D721Med (cell line): Measurements from ENCODE around the gene ZBTB45.

Experiments used
- DNase-seq: peaks from one replicate; pipeline ENCODE4 v3.0.0; 2011; ENCODE audit warnings: low spot score; ENCODE audit not compliant: insufficient read length
- FAIRE-seq: peaks from 2 replicates; lab custom pipeline; 2011; peaks lifted over from hg19 to GRCh38; lab: Jason Lieb, UNC
- TF ChIP-seq, protein P1 (sequence below): IDR thresholded peaks from 2 replicates; pipeline ENCODE4 v1.5.1; 2012; ENCODE audit warnings: mild to moderate bottlenecking, control low read depth; ENCODE audit not compliant: insufficient read depth; ENCODE audit errors: missing control alignments

The ZBTB45 gene

DNA sequence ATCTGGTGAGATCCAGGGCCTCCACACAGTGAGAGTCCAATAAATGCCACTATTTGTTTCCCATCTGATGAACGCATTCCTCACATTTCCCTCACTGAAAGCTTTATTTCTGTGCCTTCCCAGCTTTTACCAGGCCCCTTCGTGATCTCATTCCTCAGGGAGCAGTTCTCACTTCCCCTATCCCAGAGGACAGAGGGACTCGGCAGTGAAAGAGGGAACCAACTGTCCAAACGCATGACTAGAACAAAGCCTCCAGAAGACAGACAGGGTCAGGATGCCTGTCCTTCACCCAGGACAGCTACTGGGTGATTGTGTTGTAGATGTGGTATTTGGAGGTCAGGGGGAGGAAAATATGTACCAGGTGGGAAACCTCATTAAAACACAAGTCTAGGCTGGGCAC is 2.0 kb upstream of the ZBTB45 start:
- FAIRE-seq: no peak
- TF ChIP-seq, protein P1, sequence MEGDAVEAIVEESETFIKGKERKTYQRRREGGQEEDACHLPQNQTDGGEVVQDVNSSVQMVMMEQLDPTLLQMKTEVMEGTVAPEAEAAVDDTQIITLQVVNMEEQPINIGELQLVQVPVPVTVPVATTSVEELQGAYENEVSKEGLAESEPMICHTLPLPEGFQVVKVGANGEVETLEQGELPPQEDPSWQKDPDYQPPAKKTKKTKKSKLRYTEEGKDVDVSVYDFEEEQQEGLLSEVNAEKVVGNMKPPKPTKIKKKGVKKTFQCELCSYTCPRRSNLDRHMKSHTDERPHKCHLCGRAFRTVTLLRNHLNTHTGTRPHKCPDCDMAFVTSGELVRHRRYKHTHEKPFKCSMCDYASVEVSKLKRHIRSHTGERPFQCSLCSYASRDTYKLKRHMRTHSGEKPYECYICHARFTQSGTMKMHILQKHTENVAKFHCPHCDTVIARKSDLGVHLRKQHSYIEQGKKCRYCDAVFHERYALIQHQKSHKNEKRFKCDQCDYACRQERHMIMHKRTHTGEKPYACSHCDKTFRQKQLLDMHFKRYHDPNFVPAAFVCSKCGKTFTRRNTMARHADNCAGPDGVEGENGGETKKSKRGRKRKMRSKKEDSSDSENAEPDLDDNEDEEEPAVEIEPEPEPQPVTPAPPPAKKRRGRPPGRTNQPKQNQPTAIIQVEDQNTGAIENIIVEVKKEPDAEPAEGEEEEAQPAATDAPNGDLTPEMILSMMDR: no peak
- DNase-seq: no peak

DNA sequence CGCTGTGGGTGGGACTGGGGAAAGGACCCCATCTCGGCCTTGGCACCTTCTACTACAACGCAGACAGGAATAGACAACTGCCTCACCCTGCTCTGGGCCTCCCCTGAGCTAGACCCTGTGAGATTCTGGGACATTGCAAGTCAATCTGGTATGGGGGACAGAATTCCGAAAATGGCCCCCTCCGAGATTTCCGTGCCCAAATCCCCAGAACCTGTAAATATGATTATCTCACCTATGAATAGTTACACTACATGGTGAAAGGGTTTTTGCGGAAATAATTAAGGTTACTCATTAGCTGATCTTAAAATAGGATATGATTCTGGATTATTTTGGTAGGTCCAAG is 618 bp upstream of the ZBTB45 start:
- TF ChIP-seq, protein P1: no peak
- FAIRE-seq (no peak), DNase-seq (no peak)

DNA sequence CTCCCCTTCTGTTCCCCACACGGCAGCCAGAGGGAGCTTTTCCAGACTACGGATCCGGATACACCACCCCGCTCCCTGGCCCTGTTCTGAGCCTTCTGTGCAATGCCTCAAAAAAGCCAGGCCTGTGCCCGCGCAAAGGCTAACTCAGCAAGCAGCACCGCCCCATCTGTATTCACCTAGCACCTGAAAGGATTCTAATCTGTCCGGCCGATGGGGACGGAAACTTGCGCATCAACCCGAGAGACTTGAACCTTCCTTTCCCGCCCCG is 589 bp downstream of the ZBTB45 start:
- no peak for DNase-seq
- TF ChIP-seq, protein P1: peak; percentile 57
- no peak for FAIRE-seq

DNA sequence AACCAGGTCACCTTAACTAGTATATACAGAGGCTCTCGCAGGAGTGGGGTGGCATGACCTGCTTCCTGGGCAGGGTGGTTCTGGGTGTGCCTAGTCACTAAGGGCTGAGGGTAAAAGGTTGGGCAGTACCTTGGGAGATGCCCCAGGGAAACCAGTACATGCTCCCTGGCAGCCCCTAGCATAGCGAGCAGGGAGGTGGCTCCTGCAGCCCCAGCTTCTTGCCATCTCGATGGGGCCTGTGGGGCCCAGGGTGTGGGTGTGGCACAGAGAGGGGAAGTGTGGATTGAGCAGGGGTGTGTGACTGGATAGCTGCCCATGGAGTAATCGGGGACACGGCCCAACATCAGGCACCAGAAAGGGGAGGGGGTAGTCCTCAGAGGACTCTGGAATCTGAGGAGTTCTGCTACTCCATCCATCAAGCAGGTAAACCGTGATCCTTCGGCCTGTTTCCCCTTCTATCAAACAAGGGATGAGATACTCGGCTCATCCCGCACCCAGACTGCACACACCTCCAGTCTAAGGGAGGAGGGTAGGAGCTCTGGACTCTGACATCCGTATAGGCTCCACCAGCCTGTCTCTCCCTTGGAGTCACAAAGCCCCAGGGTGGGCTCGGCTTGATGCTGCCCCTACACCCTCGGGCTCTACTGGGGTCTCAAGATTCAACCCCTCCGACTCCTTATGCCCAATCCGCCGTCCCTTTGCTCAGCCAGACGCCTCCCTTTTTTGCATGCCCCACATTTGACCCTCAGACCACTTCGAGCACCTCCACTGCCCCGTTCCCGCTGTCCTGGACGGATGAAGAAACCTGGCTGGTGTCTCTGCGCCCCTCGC is 1.1 kb downstream of the ZBTB45 start:
- TF ChIP-seq, protein P1: no peak
- DNase-seq (no peak), FAIRE-seq (no peak)

DNA sequence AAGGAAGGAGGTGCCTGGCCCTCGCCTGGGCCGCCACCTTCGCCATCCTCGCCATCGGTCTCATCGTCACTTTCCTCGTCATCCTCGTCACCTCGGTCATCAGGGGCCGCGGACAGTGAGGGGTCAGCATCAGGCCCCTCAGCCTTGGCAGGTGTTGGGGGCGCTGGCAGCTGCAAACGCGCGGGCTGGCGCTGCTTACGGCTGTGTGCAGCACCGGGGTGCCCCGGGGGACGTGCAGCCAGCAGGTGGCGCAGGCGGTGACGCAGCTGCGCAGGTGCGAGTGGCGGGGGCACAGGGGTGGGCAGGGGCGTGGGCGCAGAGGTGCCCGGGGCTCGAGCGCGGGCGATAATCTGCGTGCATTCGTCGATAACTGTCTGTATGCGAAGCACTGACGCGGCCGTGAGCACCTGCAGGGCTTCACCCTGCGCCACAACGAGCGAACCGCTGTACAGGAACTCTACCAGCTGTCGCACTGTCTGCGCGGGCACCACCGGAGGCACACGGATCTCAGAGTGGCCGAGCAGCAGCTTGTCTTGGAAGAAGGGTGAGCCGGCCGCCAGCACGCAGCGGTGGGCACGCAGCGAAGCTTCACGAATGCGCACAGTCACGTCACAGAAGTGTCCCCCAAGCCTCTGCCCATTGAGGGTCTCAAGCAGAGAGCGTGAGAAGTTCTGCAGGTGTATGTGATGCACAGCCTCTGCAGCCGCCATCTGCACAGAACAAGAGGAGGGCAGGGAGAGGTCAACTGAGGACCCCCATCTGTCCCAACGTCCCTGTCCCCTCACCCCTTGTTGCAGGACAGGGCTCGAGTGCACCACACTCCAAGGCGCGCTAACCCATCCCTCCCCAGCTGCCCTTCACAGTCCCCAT is 2.4 kb downstream of the ZBTB45 start:
- DNase-seq (no peak), FAIRE-seq (no peak)
- TF ChIP-seq, protein P1: no peak

DNA sequence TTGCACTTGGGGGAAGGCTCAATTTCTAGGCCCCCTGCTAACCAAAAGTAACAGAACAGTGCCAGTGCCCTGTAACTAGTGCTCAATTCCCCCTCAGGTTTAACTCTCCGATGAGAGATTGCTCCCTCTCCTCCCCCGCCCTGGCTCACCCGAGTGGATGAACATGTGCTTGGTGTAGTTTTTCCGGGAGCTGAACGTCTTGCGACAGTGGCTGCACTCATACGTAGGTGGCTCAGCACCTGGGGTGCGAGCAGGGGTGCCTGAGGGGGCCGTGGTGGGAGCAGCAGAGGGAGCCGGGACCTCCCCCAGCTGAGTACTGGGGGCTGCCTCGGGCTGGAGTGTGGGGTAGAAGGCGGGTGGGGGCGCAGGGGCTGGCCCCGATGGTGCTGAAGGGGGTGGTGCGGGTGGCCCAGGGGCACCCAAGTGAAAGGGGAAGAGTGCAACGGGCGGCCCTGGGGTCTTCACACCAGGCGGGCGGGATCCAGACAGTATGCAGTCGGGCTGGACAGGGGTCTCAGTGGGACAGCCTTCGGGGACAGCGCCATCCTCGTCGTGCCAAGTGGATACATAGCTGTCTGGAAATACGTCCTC is 3.3 kb downstream of the ZBTB45 start:
- FAIRE-seq: no peak
- no peak for DNase-seq
- TF ChIP-seq, protein P1: no peak
